OCI-LY1 (cell line): ENCODE results near the gene TANC1.

Experiments used
- H2AFZ ChIP-seq: fragments of 200-600 bp; sonication (generic), shearing (Covaris generic); 2 replicates; pipeline ENCODE4 v1.6.0; 2014; ENCODE audit warnings: antibody characterized with exemption, mild to moderate bottlenecking, low read length
- H3F3A ChIP-seq: fragments of 200-600 bp; sonication (generic), shearing (Covaris generic); 2 replicates; pipeline ENCODE4 v1.6.0; 2014; ENCODE audit warnings: mild to moderate bottlenecking, antibody characterized with exemption, low read length, moderate library complexity; ENCODE audit not compliant: insufficient read depth
- H3K27ac ChIP-seq: fragments of 200-600 bp; sonication (generic); 2 replicates; pipeline ENCODE4 v1.5.1; 2014; ENCODE audit warnings: low read length, mixed run types, mild to moderate bottlenecking, low read depth; ENCODE audit not compliant: poor library complexity, severe bottlenecking
- H3K27me3 ChIP-seq: fragments of 200-600 bp; sonication (generic); 2 replicates; pipeline ENCODE4 v1.6.0; 2014; ENCODE audit warnings: antibody characterized with exemption, mild to moderate bottlenecking, low read length, moderate library complexity; ENCODE audit not compliant: insufficient read depth
- H3K36me3 ChIP-seq: fragments of 200-600 bp; sonication (generic); 2 replicates; pipeline ENCODE4 v1.6.1; 2014; ENCODE audit warnings: mild to moderate bottlenecking, antibody characterized with exemption, low read length, moderate library complexity, mixed read lengths; ENCODE audit not compliant: insufficient read depth
- H3K4me1 ChIP-seq: fragments of 200-600 bp; sonication (generic); 2 replicates; pipeline ENCODE4 v1.5.1; 2014; ENCODE audit warnings: mild to moderate bottlenecking, low read length, moderate library complexity; ENCODE audit not compliant: insufficient read depth, severe bottlenecking
- H3K4me2 ChIP-seq: fragments of 200-600 bp; sonication (generic), shearing (Covaris generic); 2 replicates; pipeline ENCODE4 v1.6.1; 2014; ENCODE audit warnings: low read length
- H3K4me3 ChIP-seq: fragments of 200-600 bp; sonication (generic); 2 replicates; pipeline ENCODE4 v1.5.1; 2014; ENCODE audit warnings: low read length, low read depth, mild to moderate bottlenecking, mixed read lengths; ENCODE audit not compliant: poor library complexity, severe bottlenecking
- H3K79me2 ChIP-seq: fragments of 200-600 bp; shearing (Covaris generic); 2 replicates; pipeline ENCODE4 v1.6.1; 2016; ENCODE audit warnings: mixed run types, low read length, mixed read lengths; ENCODE audit not compliant: insufficient read depth
- H3K9ac ChIP-seq: fragments of 200-600 bp; sonication (generic), shearing (Covaris generic); 2 replicates; pipeline ENCODE4 v1.6.1; 2014; ENCODE audit warnings: mild to moderate bottlenecking, low read length, mixed read lengths
- H3K9me2 ChIP-seq: fragments of 200-600 bp; sonication (generic), shearing (Covaris generic); 2 replicates; pipeline ENCODE4 v1.6.1; 2014; ENCODE audit warnings: low read depth, mild to moderate bottlenecking, low read length, mixed read lengths
- H3K9me3 ChIP-seq: fragments of 200-600 bp; shearing (Covaris generic); 2 replicates; pipeline ENCODE4 v1.6.1; 2014; ENCODE audit warnings: low read length, mixed read lengths
- H4K20me1 ChIP-seq: fragments of 200-600 bp; sonication (generic), shearing (Covaris generic); 2 replicates; pipeline ENCODE4 v1.6.0; 2016; ENCODE audit warnings: mild to moderate bottlenecking, low read length; ENCODE audit not compliant: insufficient read depth
- EZH2 ChIP-seq: fragments of 200-600 bp; sonication (generic), shearing (Covaris generic); IDR thresholded peaks from 2 replicates; pipeline ENCODE4 v1.8.0; 2017; ENCODE audit warnings: borderline replicate concordance, mixed run types, mild to moderate bottlenecking, antibody characterized with exemption, low read length, moderate library complexity, mixed read lengths
- TF ChIP-seq, protein P1 (sequence below): fragments of 200-600 bp; sonication (generic), shearing (Covaris generic); IDR thresholded peaks from 2 replicates; pipeline ENCODE4 v1.5.1; 2017; ENCODE audit warnings: mild to moderate bottlenecking, antibody characterized with exemption, low read length, moderate library complexity, mixed read lengths

Gene TANC1

DNA sequence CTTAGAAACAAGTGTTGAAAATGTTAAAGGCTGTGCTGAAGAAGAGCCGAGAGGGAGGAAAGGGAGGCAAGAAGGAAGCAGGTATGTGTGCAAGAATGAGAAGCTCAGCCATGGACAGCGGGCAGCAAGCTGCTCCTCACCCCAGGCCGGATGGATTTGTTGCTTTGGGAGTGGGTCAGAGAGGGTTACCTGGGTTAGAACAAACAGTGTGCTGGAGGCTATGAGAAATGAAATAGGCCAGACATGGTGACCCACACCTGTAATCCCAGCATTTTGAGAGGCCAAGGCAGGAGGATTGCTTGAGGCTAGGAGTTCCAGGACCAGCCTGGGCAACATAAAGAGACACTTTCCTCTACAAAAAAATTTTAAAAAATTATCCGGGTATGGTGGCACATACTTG, 97.5 kb downstream of the TANC1 start:
- Histone ChIP-seq H3K4me3 (no peak overlapping the region), H3K9ac (no peak overlapping the region), H3K36me3 (no peaks in the 10 kb centered on the region), H3K4me1 (peaks cover 20% of the 10 kb centered on the region), H3K79me2 (no peaks in the 10 kb centered on the region), H4K20me1 (no peaks in the 10 kb centered on the region), H3K9me2 (no peaks in the 10 kb centered on the region), H3K4me2 (no peak overlapping the region), H3F3A (no peaks in the 10 kb centered on the region), H3K9me3 (no peaks in the 10 kb centered on the region), H3K27me3 (no peaks in the 10 kb centered on the region), H3K27ac (no peak overlapping the region), H2AFZ (no peak overlapping the region)
- TF ChIP-seq, protein P1, sequence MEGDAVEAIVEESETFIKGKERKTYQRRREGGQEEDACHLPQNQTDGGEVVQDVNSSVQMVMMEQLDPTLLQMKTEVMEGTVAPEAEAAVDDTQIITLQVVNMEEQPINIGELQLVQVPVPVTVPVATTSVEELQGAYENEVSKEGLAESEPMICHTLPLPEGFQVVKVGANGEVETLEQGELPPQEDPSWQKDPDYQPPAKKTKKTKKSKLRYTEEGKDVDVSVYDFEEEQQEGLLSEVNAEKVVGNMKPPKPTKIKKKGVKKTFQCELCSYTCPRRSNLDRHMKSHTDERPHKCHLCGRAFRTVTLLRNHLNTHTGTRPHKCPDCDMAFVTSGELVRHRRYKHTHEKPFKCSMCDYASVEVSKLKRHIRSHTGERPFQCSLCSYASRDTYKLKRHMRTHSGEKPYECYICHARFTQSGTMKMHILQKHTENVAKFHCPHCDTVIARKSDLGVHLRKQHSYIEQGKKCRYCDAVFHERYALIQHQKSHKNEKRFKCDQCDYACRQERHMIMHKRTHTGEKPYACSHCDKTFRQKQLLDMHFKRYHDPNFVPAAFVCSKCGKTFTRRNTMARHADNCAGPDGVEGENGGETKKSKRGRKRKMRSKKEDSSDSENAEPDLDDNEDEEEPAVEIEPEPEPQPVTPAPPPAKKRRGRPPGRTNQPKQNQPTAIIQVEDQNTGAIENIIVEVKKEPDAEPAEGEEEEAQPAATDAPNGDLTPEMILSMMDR, result no peak
- TF ChIP-seq EZH2, result no peak

DNA sequence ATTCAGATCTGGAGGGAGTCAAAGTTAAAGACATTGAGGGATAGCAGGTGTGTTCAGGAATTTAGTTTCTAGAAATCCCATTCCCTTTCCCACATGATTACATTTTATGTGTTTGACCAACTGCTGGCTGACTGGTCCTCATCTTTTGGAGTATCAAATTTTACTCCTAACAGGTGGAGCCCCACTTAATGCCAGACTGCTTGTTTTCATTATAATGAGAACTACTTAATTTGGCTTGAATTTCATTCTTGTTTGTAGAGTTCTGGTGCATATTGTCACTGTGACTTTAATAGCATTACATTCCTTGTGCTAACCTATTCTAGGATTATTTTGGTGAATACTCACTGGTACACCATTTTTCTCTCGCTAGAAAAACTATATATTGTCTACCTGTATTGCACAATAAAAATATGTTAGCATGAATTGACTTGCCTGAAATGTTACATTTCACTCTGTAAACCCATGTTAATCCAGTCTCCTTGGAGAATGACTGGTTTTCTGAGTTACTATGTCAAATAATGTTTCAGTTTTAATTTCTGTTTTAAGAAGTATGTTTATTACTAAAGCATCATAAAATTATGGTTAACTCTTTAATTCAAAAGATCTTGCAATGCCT, 98.2 kb downstream of the TANC1 start:
- H3K79me2 ChIP-seq, result no peaks in the 10 kb centered on the region
- H3K4me3 ChIP-seq, result no peak overlapping the region
- no peaks in the 10 kb centered on the region for H4K20me1 ChIP-seq
- H3F3A ChIP-seq, result no peaks in the 10 kb centered on the region
- H3K4me1 ChIP-seq, result peaks cover 20% of the 10 kb centered on the region
- H3K9ac ChIP-seq, result no peak overlapping the region
- no peaks in the 10 kb centered on the region for H3K9me3 ChIP-seq
- H2AFZ ChIP-seq, result no peak overlapping the region
- no peak overlapping the region for H3K27ac ChIP-seq
- H3K27me3 ChIP-seq, result no peaks in the 10 kb centered on the region
- no peaks in the 10 kb centered on the region for H3K9me2 ChIP-seq
- H3K4me2 ChIP-seq, result no peak overlapping the region
- H3K36me3 ChIP-seq, result no peaks in the 10 kb centered on the region
- TF ChIP-seq, protein P1, result no peak
- no peak for TF ChIP-seq EZH2

DNA sequence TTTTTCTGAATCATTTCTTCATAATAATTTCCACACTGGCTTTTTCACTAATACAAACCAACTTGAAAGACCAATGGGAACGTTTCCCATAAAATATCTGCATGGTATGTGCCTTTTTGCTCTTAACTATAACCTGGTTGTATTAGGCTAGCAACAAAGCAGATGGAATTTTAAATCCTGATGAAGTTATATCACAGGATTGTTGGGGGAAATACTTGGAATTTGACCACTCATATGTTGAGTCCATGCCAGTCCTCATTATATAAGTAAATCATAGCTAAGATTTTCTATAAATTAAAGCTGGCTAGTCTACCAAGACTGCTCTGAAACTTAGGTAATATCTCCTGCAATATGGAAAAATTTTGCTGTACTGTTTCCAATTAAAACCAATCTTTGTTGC, 99.5 kb downstream of the TANC1 start:
- no peaks in the 10 kb centered on the region for H3K9me2 ChIP-seq
- H3K36me3 ChIP-seq, result no peaks in the 10 kb centered on the region
- no peaks in the 10 kb centered on the region for H4K20me1 ChIP-seq
- H2AFZ ChIP-seq, result no peak overlapping the region
- no peaks in the 10 kb centered on the region for H3K79me2 ChIP-seq
- no peak overlapping the region for H3K9ac ChIP-seq
- no peaks in the 10 kb centered on the region for H3K27me3 ChIP-seq
- H3K4me1 ChIP-seq, result peaks cover 20% of the 10 kb centered on the region
- no peak overlapping the region for H3K4me3 ChIP-seq
- TF ChIP-seq, protein P1, result no peak
- no peak for TF ChIP-seq EZH2
- no peaks in the 10 kb centered on the region for H3K9me3 ChIP-seq
- H3K4me2 ChIP-seq, result no peak overlapping the region
- no peaks in the 10 kb centered on the region for H3F3A ChIP-seq
- no peak overlapping the region for H3K27ac ChIP-seq
